BLaER1 treated with 17β-estradiol and CSF1 and Interleukin-3, amounts not matched to agents 10 nM and 100 nM (cell line): ENCODE data around the gene SLC18A3.

Experiments
- H3K27ac ChIP-seq, 11 experiments: shearing (Covaris generic); formaldehyde crosslinking; 2 replicates each; pipeline ENCODE4 v1.8.1; 2022
- H3K27me3 ChIP-seq, 11 experiments: shearing (Covaris generic); formaldehyde crosslinking; 2 replicates each; pipeline ENCODE4 v1.8.1; 2022
- H3K36me3 ChIP-seq, 11 experiments: shearing (Covaris generic); formaldehyde crosslinking; 2 replicates each; pipeline ENCODE4 v1.8.1; 2022
- H3K4me1 ChIP-seq, 10 experiments: shearing (Covaris generic); formaldehyde crosslinking; 2 replicates each; pipeline ENCODE4 v1.8.1; 2022
- H3K4me2 ChIP-seq, 11 experiments: shearing (Covaris generic); formaldehyde crosslinking; 2 replicates each; pipeline ENCODE4 v1.8.1; 2022
- H3K4me3 ChIP-seq, 10 experiments: shearing (Covaris generic); formaldehyde crosslinking; 2 replicates each; pipeline ENCODE4 v1.8.1; 2022
- H3K9ac ChIP-seq, 11 experiments: shearing (Covaris generic); formaldehyde crosslinking; 2 replicates each; pipeline ENCODE4 v1.8.1; 2022
- H3K9me3 ChIP-seq, 11 experiments: shearing (Covaris generic); formaldehyde crosslinking; replicated peaks in 1 of 11; 2 replicates each; pipeline ENCODE4 v1.8.1; 2022
- H4K20me1 ChIP-seq, 11 experiments: shearing (Covaris generic); formaldehyde crosslinking; 2 replicates each; pipeline ENCODE4 v1.8.1; 2022
- Cebpa-rat ChIP-seq, 11 experiments: shearing (Covaris generic); IDR thresholded peaks; 2 replicates each; pipeline ENCODE4 v1.8.1; 2022

SLC18A3 gene

DNA sequence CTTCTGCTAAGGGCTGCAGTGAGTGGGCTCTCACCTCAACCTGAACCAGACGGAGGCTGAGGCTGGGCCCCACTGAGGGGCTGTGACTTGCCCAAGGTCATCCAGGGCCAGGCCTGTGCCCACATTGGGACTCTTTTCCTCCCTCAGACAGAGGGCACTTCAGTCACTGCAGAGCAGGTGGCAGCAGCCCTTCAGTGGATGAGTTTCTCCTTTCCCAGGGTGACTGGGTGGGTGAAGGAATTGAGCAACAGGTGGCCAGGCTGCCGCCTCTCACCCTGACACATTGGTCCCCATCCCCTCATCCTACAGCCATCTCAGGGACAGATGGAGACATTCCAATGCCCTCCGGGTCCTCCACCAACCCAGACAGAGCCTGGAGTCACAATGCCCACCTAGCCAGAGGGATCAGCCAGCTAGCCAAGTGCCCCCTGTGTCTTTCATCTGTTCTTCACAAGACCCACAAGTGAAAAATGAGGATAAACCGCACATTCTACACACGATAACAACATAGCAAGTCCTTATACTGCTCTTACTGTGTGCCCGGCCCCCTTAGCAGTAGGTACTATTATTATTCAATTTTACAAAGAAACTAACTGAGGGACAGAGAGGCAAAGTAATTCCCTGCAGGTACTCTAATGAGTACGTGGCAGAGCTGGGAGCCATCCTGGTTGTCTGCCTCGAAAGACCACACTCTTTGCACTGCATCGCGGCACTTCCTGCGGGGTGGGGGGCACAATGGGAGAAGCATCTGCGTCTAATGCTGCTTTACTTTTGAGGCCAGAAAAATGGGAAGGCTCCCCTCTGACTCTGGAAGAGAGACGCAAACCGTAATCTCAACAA, 1.7 kb upstream of the SLC18A3 start:
- no peak overlapping the region for H3K4me3 ChIP-seq
- peaks cover 11 to 24% (median 22%) of the 10 kb centered on the region in 10 experiments for H3K4me1 ChIP-seq
- H3K27me3 ChIP-seq: peaks cover 18 to 52% (median 42%) of the 10 kb centered on the region in 11 experiments
- no peaks in the 10 kb centered on the region for H3K36me3 ChIP-seq
- H3K9ac ChIP-seq: no peak overlapping the region
- H3K27ac ChIP-seq: no peak overlapping the region
- peak overlapping the region in 1 of 11 experiments; percentile 77; a peak in 1 of 22 replicates for H3K4me2 ChIP-seq
- no peak for TF ChIP-seq Cebpa-rat (IDR thresholded peaks at IDR 0.05)
- peaks cover 0 to 4% (median 0%) of the 10 kb centered on the region in 11 experiments; a peak in 4 of 22 replicates for H4K20me1 ChIP-seq
- H3K9me3 ChIP-seq: peaks cover 36 to 48% (median 45%) of the 10 kb centered on the region in 11 experiments

GRCh38 chr10:49609006-49609282, 1.2 kb upstream of the SLC18A3 start:
- Histone ChIP-seq H3K36me3 (no peaks in the 10 kb centered on the region), H3K9me3 (peaks cover 36 to 51% (median 49%) of the 10 kb centered on the region in 11 experiments), H3K4me3 (no peak overlapping the region), H4K20me1 (peaks cover 0 to 4% (median 0%) of the 10 kb centered on the region in 11 experiments; a peak in 4 of 22 replicates), H3K4me2 (no peak overlapping the region), H3K9ac (no peak overlapping the region), H3K27ac (no peak overlapping the region), H3K4me1 (peaks cover 11 to 24% (median 22%) of the 10 kb centered on the region in 10 experiments), H3K27me3 (peaks cover 24 to 58% (median 47%) of the 10 kb centered on the region in 11 experiments)
- TF ChIP-seq Cebpa-rat (IDR thresholded peaks at IDR 0.05): no peak

DNA sequence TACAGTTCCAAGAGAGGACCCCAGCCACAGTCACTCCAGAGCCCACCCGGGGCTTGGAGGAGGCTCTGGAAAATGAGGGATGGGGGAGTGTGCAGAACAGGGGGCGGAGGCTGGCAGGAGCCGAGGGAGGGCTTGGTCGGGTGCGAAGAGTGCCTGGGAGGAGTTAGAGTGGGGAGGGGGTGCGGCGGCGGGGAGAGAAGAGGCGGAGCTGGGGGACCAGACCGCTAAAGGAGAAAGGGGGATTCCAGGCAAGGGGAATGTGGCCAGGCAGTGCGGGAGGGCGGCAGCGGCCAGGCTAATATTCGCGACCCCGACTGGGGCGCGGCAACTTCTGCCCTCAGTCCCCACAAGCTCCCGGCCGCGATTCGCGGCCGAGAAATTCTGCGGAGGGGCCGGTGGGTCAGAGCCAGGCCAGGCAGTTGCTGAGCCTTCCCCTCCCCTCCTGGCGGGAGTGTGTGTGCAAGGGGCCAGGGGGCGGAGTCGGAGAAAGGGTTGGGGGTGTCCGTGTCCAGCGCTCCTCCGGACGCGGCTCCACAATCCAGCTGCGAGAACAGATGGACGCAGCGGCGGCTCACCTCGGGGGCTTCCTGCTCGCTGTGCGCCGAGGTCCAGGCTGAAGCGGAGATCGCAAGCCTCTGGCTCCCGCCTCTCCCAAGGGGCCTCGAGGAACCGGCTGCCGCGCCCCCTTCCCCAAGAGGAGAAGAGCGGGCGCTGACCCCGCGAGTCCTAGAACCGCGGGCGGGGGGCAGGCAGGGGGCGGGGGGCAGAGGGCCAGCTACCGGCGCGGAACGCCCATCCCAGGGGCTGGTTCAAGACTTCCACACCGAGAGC, 612 bp upstream of the SLC18A3 start:
- H3K27me3 ChIP-seq: peaks cover 29 to 63% (median 53%) of the 10 kb centered on the region in 11 experiments
- H3K36me3 ChIP-seq: no peaks in the 10 kb centered on the region
- no peak overlapping the region for H3K4me3 ChIP-seq

GRCh38 chr10:49610458-49611165, 502 bp downstream of the SLC18A3 start:
- Histone ChIP-seq H3K4me2 (no peak overlapping the region), H3K36me3 (no peaks in the 10 kb centered on the region), H4K20me1 (peaks cover 0 to 4% (median 0%) of the 10 kb centered on the region in 11 experiments; a peak in 4 of 22 replicates), H3K27me3 (peaks cover 41 to 75% (median 64%) of the 10 kb centered on the region in 11 experiments), H3K27ac (no peak overlapping the region), H3K4me3 (no peak overlapping the region), H3K9ac (no peak overlapping the region), H3K9me3 (peaks cover 36 to 51% (median 49%) of the 10 kb centered on the region in 11 experiments), H3K4me1 (peaks cover 11 to 22% (median 19%) of the 10 kb centered on the region in 10 experiments)
- no peak for TF ChIP-seq Cebpa-rat (IDR thresholded peaks at IDR 0.05)

More for the DNA sequence above, 612 bp upstream of the SLC18A3 start:
- no peak overlapping the region for H3K9ac ChIP-seq
- H3K4me2 ChIP-seq: no peak overlapping the region
- peaks cover 36 to 51% (median 49%) of the 10 kb centered on the region in 11 experiments for H3K9me3 ChIP-seq
- peaks cover 11 to 24% (median 22%) of the 10 kb centered on the region in 10 experiments for H3K4me1 ChIP-seq
- no peak overlapping the region for H3K27ac ChIP-seq
- H4K20me1 ChIP-seq: peaks cover 0 to 4% (median 0%) of the 10 kb centered on the region in 11 experiments; a peak in 4 of 22 replicates
- no peak for TF ChIP-seq Cebpa-rat (IDR thresholded peaks at IDR 0.05)

DNA sequence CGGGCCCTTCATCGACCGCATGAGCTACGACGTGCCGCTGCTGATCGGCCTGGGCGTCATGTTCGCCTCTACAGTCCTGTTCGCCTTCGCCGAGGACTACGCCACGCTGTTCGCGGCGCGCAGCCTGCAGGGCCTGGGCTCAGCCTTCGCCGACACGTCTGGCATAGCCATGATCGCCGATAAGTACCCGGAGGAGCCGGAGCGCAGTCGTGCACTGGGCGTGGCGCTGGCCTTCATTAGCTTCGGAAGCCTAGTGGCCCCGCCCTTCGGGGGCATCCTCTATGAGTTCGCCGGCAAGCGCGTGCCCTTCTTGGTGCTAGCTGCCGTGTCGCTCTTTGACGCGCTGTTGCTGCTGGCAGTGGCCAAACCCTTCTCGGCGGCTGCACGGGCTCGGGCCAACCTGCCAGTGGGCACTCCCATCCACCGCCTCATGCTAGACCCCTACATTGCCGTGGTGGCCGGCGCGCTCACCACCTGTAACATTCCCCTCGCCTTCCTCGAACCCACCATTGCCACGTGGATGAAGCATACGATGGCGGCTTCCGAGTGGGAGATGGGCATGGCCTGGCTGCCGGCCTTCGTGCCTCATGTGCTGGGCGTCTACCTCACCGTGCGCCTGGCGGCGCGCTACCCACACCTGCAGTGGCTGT, 1.2 kb downstream of the SLC18A3 start:
- no peaks in the 10 kb centered on the region for H3K36me3 ChIP-seq
- H3K4me2 ChIP-seq: no peak overlapping the region
- H3K27me3 ChIP-seq: peaks cover 41 to 81% (median 71%) of the 10 kb centered on the region in 11 experiments
- peaks cover 10 to 17% (median 13%) of the 10 kb centered on the region in 10 experiments for H3K4me1 ChIP-seq
- no peak overlapping the region for H3K4me3 ChIP-seq
- TF ChIP-seq Cebpa-rat (IDR thresholded peaks at IDR 0.05): no peak
- no peak overlapping the region for H3K27ac ChIP-seq
- peaks cover 0 to 4% (median 0%) of the 10 kb centered on the region in 11 experiments; a peak in 4 of 22 replicates for H4K20me1 ChIP-seq
- no peak overlapping the region for H3K9ac ChIP-seq
- peaks cover 36 to 51% (median 49%) of the 10 kb centered on the region in 11 experiments for H3K9me3 ChIP-seq

GRCh38 chr10:49611816-49612512, 1.9 kb downstream of the SLC18A3 start:
- Histone ChIP-seq H4K20me1 (peaks cover 0 to 4% (median 0%) of the 10 kb centered on the region in 11 experiments; a peak in 4 of 22 replicates), H3K9ac (no peak overlapping the region), H3K27me3 (peaks cover 41 to 82% (median 75%) of the 10 kb centered on the region in 11 experiments), H3K4me3 (no peak overlapping the region), H3K4me1 (peaks cover 5 to 12% (median 7%) of the 10 kb centered on the region in 10 experiments; a peak in 17 of 20 replicates), H3K27ac (no peak overlapping the region), H3K4me2 (no peak overlapping the region), H3K9me3 (peaks cover 36 to 51% (median 49%) of the 10 kb centered on the region in 11 experiments), H3K36me3 (no peaks in the 10 kb centered on the region)
- TF ChIP-seq Cebpa-rat (IDR thresholded peaks at IDR 0.05): no peak

- H3K4me2 ChIP-seq: no peak overlapping the region
- H3K36me3 ChIP-seq: no peaks in the 10 kb centered on the region
- no peak overlapping the region for H3K9ac ChIP-seq
- no peak overlapping the region for H3K4me3 ChIP-seq
- H4K20me1 ChIP-seq: no peaks in the 10 kb centered on the region; a peak in 4 of 22 replicates
- H3K9me3 ChIP-seq: peaks cover 36 to 51% (median 49%) of the 10 kb centered on the region in 11 experiments
- TF ChIP-seq Cebpa-rat (IDR thresholded peaks at IDR 0.05): no peak
- peaks cover 0 to 5% (median 0%) of the 10 kb centered on the region in 10 experiments; a peak in 6 of 20 replicates for H3K4me1 ChIP-seq
- no peak overlapping the region for H3K27ac ChIP-seq
- H3K27me3 ChIP-seq: peaks cover 41 to 82% (median 75%) of the 10 kb centered on the region in 11 experiments
These were observed 2.5 kb downstream of the SLC18A3 start for GRCh38 chr10:49612513-49613164.
